ENCODE measurements around the gene TSPEAR. TPM values are rescaled to one million over a fixed set of nuclear protein-coding genes. Genes with fewer than 3 reads are reported as not detected.

TSPEAR gene
- total and polyA plus RNA-seq, 7 experiments from 2014 or later, result 0.07 TPM; not detected in 6

DNA sequence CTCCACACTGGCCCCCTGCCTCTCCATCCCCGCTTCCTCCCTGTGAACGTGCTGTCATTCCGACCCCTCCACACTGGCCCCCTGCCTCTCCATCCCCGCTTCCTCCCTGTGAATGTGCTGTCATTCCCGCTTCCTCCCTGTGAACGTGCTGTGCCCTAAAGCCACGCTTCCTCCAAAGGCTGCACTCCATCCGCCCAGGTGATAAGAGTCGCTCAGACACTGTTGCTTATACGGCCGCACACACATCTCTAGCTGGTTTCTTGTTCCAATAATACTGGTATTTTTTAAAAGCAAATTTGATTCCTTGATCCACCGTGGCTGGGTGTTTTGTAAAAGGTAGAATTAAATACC is 39.3 kb upstream of the TSPEAR start:
- H3K27ac Mint-ChIP-seq, result no peak overlapping the region
- POLR2A ChIA-PET, result no interaction called here

GRCh38 chr21:44749759-44750674 is 38.6 kb upstream of the TSPEAR start:
- no peaks in the 10 kb centered on the region for H3K9me3 ChIP-seq (ENCODE audit: control insufficient read depth in 2 of 3, low read length in 3 of 3)
- DNase-seq, result no peak
- H3K4me1 Mint-ChIP-seq, result peaks cover 0 to 2% (median 0%) of the 10 kb centered on the region in 7 donors
- peaks cover 0 to 3% (median 0%) of the 10 kb centered on the region in 11 donors for H3K9me3 Mint-ChIP-seq
- H3K4me3 ChIP-seq (ENCODE audit: low read length), result no peak overlapping the region
- no peaks in the 10 kb centered on the region for H3K27me3 ChIP-seq (ENCODE audit: control insufficient read depth in 2 of 2, insufficient read depth in 2 of 2, low read length in 2 of 2)
- no peak overlapping the region for H3K27ac ChIP-seq (ENCODE audit: low read depth, low read length)
- ChIA-PET CTCF (interaction anchor here (1.6 kb wide), 1 partner anchor 43 kb away, joined by 4 read pairs; no protein-coding TSS in a partner anchor), POLR2A (no interaction called here)
- intact Hi-C loops (cut with micrococcal nuclease), result no loop called here
- H3K4me3 Mint-ChIP-seq, result no peak overlapping the region
- H3K27me3 Mint-ChIP-seq, result peaks cover 4 to 15% (median 6%) of the 10 kb centered on the region in 5 donors
- ATAC-seq, result no peak
- H3K36me3 ChIP-seq (ENCODE audit: control insufficient read depth in 2 of 3, insufficient read depth in 3 of 3, low read length in 3 of 3), result no peaks in the 10 kb centered on the region
- H3K27ac Mint-ChIP-seq, result no peak overlapping the region
- H3K4me1 ChIP-seq (ENCODE audit: control insufficient read depth in 2 of 2, insufficient read depth in 2 of 2, low read length in 2 of 2), result no peaks in the 10 kb centered on the region
- peaks cover 0 to 4% (median 0%) of the 10 kb centered on the region in 5 donors for H3K36me3 Mint-ChIP-seq

More for the DNA sequence above, 39.3 kb upstream of the TSPEAR start:
- Mint-ChIP-seq H3K36me3 (peaks cover 0 to 6% (median 0%) of the 10 kb centered on the region in 5 donors), H3K27me3 (peaks cover 4 to 14% (median 6%) of the 10 kb centered on the region in 5 donors), H3K4me3 (no peak overlapping the region), H3K4me1 (peaks cover 0 to 2% (median 0%) of the 10 kb centered on the region in 7 donors), H3K9me3 (peaks cover 0 to 4% (median 0%) of the 10 kb centered on the region in 11 donors)
- CTCF ChIA-PET, result interaction anchor here (1.6 kb wide), 1 partner anchor 43 kb away, joined by 4 read pairs; no protein-coding TSS in a partner anchor
- Histone ChIP-seq H3K36me3 (ENCODE audit: control insufficient read depth in 2 of 3, insufficient read depth in 3 of 3, low read length in 3 of 3) (no peaks in the 10 kb centered on the region), H3K4me3 (ENCODE audit: low read length) (no peak overlapping the region), H3K27me3 (ENCODE audit: control insufficient read depth in 2 of 2, insufficient read depth in 2 of 2, low read length in 2 of 2) (no peaks in the 10 kb centered on the region), H3K4me1 (ENCODE audit: control insufficient read depth in 2 of 2, insufficient read depth in 2 of 2, low read length in 2 of 2) (no peaks in the 10 kb centered on the region), H3K27ac (ENCODE audit: low read depth, low read length) (no peak overlapping the region), H3K9me3 (ENCODE audit: control insufficient read depth in 2 of 3, low read length in 3 of 3) (no peaks in the 10 kb centered on the region)
- DNase-seq (no peak), ATAC-seq (no peak)
- intact Hi-C loops (cut with micrococcal nuclease), result no loop called here

DNA sequence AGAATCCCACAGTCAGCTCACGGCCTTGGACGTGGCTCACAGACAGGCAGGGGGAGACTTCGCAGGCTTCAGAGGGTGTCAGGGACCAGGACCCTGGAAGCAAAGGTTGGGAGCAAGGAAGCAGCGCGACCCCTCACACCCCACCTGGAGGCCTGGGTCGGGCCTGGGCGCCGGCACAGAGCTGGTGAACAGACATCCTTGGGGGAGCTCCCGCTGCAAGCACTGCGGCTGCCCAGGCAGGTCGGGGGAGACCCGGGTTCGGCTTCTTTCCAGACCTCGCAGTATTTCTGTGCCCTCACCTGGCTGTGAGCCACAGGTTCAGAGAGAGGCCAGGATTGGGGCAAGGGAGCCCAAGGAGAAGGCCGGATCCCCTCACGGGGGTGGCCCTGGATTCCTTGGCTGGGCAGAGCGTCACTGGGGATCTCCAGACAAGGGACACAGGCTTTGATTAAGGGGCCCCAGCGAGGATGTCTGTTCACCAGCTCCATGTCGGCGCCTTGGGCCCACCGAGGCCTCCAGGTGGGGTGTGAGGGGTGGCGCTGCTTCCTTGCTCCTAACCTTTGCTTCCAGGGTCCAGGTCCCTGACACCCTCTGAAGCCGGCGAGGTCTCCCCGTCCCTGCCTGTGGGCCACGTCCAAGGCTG is 37.9 kb upstream of the TSPEAR start:
- peaks cover 0 to 2% (median 0%) of the 10 kb centered on the region in 7 donors for H3K4me1 Mint-ChIP-seq

GRCh38 chr21:44748621-44749020 is 37.2 kb upstream of the TSPEAR start:
- Histone ChIP-seq H3K9me3 (ENCODE audit: control insufficient read depth in 2 of 3, low read length in 3 of 3) (no peaks in the 10 kb centered on the region), H3K27me3 (ENCODE audit: control insufficient read depth in 2 of 2, insufficient read depth in 2 of 2, low read length in 2 of 2) (no peaks in the 10 kb centered on the region), H3K4me3 (ENCODE audit: low read length) (no peak overlapping the region), H3K27ac (ENCODE audit: low read depth, low read length) (no peak overlapping the region), H3K36me3 (ENCODE audit: control insufficient read depth in 2 of 3, insufficient read depth in 3 of 3, low read length in 3 of 3) (no peaks in the 10 kb centered on the region), H3K4me1 (ENCODE audit: control insufficient read depth in 2 of 2, insufficient read depth in 2 of 2, low read length in 2 of 2) (no peaks in the 10 kb centered on the region)
- ATAC-seq (no peak), DNase-seq (no peak)
- H3K36me3 Mint-ChIP-seq, result no peaks in the 10 kb centered on the region
- no peak overlapping the region for H3K27ac Mint-ChIP-seq
- POLR2A ChIA-PET, result no interaction called here
- intact Hi-C loops (cut with micrococcal nuclease), result no loop called here
- H3K27me3 Mint-ChIP-seq, result peaks cover 4 to 23% (median 6%) of the 10 kb centered on the region in 5 donors
- H3K4me1 Mint-ChIP-seq, result peaks cover 0 to 2% (median 0%) of the 10 kb centered on the region in 7 donors
- H3K9me3 Mint-ChIP-seq, result no peaks in the 10 kb centered on the region
- CTCF ChIA-PET, result no interaction called here
- H3K4me3 Mint-ChIP-seq, result no peak overlapping the region

More for the DNA sequence above, 37.9 kb upstream of the TSPEAR start:
- Mint-ChIP-seq H3K9me3 (peaks cover 0 to 3% (median 0%) of the 10 kb centered on the region in 11 donors), H3K27me3 (peaks cover 4 to 20% (median 6%) of the 10 kb centered on the region in 5 donors), H3K36me3 (no peaks in the 10 kb centered on the region), H3K27ac (no peak overlapping the region), H3K4me3 (no peak overlapping the region)
- Histone ChIP-seq H3K27ac (ENCODE audit: low read depth, low read length) (no peak overlapping the region), H3K36me3 (ENCODE audit: control insufficient read depth in 2 of 3, insufficient read depth in 3 of 3, low read length in 3 of 3) (no peaks in the 10 kb centered on the region), H3K9me3 (ENCODE audit: control insufficient read depth in 2 of 3, low read length in 3 of 3) (no peaks in the 10 kb centered on the region), H3K27me3 (ENCODE audit: control insufficient read depth in 2 of 2, insufficient read depth in 2 of 2, low read length in 2 of 2) (no peaks in the 10 kb centered on the region), H3K4me1 (ENCODE audit: control insufficient read depth in 2 of 2, insufficient read depth in 2 of 2, low read length in 2 of 2) (no peaks in the 10 kb centered on the region), H3K4me3 (ENCODE audit: low read length) (no peak overlapping the region)
- CTCF ChIA-PET, result no interaction called here
- DNase-seq (no peak), ATAC-seq (no peak)
- intact Hi-C loops (cut with micrococcal nuclease), result no loop called here
- POLR2A ChIA-PET, result no interaction called here

- H3K9me3 Mint-ChIP-seq, result peaks cover 0 to 22% (median 0%) of the 10 kb centered on the region in 11 donors
- peak in 6 of 9 donors; percentile 16 to 61 (median 46) for DNase-seq
- Histone ChIP-seq H3K27ac (ENCODE audit: low read depth, low read length) (no peak overlapping the region), H3K4me3 (ENCODE audit: low read length) (no peak overlapping the region), H3K27me3 (ENCODE audit: control insufficient read depth in 2 of 2, insufficient read depth in 2 of 2, low read length in 2 of 2) (no peaks in the 10 kb centered on the region), H3K36me3 (ENCODE audit: control insufficient read depth in 2 of 3, insufficient read depth in 3 of 3, low read length in 3 of 3) (no peaks in the 10 kb centered on the region), H3K9me3 (ENCODE audit: control insufficient read depth in 2 of 3, low read length in 3 of 3) (no peaks in the 10 kb centered on the region), H3K4me1 (ENCODE audit: control insufficient read depth in 2 of 2, insufficient read depth in 2 of 2, low read length in 2 of 2) (no peaks in the 10 kb centered on the region)
- no peak for ATAC-seq
- ChIA-PET POLR2A (interaction anchor here (0.9 to 1.3 kb wide), 4 partner anchors 59 to 232 kb away, joined by 3 to 10 read pairs (median 5); partner anchors contain the start of genes KRTAP12-3 and UBE2G2), CTCF (interaction anchor here (0.6 to 6.1 kb wide), 15 partner anchors 19 to 355 kb away, joined by 3 to 111 read pairs (median 3); no protein-coding TSS in a partner anchor)
- intact Hi-C loops (cut with micrococcal nuclease), result loop anchor here (1.0 kb wide), 4 partner anchors 51 to 232 kb away; no protein-coding TSS in a partner anchor
- peak overlapping the region in 7 of 9 donors; percentile 29 to 80 (median 75) for H3K27ac Mint-ChIP-seq
- H3K27me3 Mint-ChIP-seq, result peaks cover 0 to 33% (median 0%) of the 10 kb centered on the region in 5 donors
- H3K4me1 Mint-ChIP-seq, result peaks cover 2 to 11% (median 6%) of the 10 kb centered on the region in 7 donors
- H3K4me3 Mint-ChIP-seq, result no peak overlapping the region
- no peaks in the 10 kb centered on the region for H3K36me3 Mint-ChIP-seq
Measured at GRCh38 chr21:44742418-44743153, 31.2 kb upstream of the TSPEAR start.

- H3K4me3 Mint-ChIP-seq, result no peak overlapping the region
- peaks cover 0 to 36% (median 0%) of the 10 kb centered on the region in 5 donors for H3K27me3 Mint-ChIP-seq
- H3K36me3 Mint-ChIP-seq, result no peaks in the 10 kb centered on the region
- H3K4me3 ChIP-seq (ENCODE audit: low read length), result no peak overlapping the region
- ChIA-PET POLR2A (interaction anchor here (0.9 to 1.3 kb wide), 4 partner anchors 60 to 231 kb away, joined by 3 to 10 read pairs (median 5); partner anchors contain the start of genes KRTAP12-3 and UBE2G2), CTCF (interaction anchor here (0.7 to 6.1 kb wide), 12 partner anchors 19 to 241 kb away, joined by 3 to 111 read pairs (median 4); no protein-coding TSS in a partner anchor)
- H3K9me3 ChIP-seq (ENCODE audit: control insufficient read depth in 2 of 3, low read length in 3 of 3), result no peaks in the 10 kb centered on the region
- no peaks in the 10 kb centered on the region for H3K4me1 ChIP-seq (ENCODE audit: control insufficient read depth in 2 of 2, insufficient read depth in 2 of 2, low read length in 2 of 2)
- DNase-seq (no peak), ATAC-seq (no peak)
- peak overlapping the region in 2 of 9 donors; percentile 46 to 78 for H3K27ac Mint-ChIP-seq
- H3K9me3 Mint-ChIP-seq, result peaks cover 0 to 26% (median 0%) of the 10 kb centered on the region in 11 donors
- intact Hi-C loops (cut with micrococcal nuclease), result loop anchor here (1.0 kb wide), 4 partner anchors 51 to 232 kb away; no protein-coding TSS in a partner anchor
- H3K27ac ChIP-seq (ENCODE audit: low read depth, low read length), result no peak overlapping the region
- no peaks in the 10 kb centered on the region for H3K27me3 ChIP-seq (ENCODE audit: control insufficient read depth in 2 of 2, insufficient read depth in 2 of 2, low read length in 2 of 2)
- peaks cover 2 to 15% (median 6%) of the 10 kb centered on the region in 7 donors for H3K4me1 Mint-ChIP-seq
- no peaks in the 10 kb centered on the region for H3K36me3 ChIP-seq (ENCODE audit: control insufficient read depth in 2 of 3, insufficient read depth in 3 of 3, low read length in 3 of 3)
Measured at GRCh38 chr21:44741921-44742320, 30.5 kb upstream of the TSPEAR start.
